Measurements from ENCODE around the gene RAP2A.

DNA sequence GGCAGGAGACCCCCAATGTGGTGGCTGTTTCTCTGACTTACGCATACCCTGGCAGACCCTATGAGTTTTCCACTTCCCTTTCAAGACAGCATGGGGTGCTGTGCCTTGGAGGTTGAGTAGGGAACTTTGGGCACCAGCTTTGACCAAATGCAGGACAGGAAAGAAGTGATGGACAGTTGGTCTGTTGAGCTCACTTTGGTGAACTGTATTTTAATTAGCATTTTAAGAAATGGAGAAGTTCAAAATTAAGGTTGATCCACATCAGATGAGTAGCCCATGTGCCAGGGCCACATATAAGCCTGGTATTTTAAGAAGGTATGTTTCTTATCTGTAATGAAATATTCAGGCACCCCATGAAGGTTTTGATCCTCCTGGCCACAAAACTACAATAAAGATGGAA is 46.1 kb upstream of the RAP2A start:
- TF ChIP-seq, protein P1, sequence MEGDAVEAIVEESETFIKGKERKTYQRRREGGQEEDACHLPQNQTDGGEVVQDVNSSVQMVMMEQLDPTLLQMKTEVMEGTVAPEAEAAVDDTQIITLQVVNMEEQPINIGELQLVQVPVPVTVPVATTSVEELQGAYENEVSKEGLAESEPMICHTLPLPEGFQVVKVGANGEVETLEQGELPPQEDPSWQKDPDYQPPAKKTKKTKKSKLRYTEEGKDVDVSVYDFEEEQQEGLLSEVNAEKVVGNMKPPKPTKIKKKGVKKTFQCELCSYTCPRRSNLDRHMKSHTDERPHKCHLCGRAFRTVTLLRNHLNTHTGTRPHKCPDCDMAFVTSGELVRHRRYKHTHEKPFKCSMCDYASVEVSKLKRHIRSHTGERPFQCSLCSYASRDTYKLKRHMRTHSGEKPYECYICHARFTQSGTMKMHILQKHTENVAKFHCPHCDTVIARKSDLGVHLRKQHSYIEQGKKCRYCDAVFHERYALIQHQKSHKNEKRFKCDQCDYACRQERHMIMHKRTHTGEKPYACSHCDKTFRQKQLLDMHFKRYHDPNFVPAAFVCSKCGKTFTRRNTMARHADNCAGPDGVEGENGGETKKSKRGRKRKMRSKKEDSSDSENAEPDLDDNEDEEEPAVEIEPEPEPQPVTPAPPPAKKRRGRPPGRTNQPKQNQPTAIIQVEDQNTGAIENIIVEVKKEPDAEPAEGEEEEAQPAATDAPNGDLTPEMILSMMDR (IDR thresholded peaks at IDR 0.05), result no peak
- no peak for TF ChIP-seq POLR2A (IDR thresholded peaks at IDR 0.05)

Measured in body of pancreas (tissue), 4 donors.